ENCODE data around the gene HYLS1.

The HYLS1 gene

DNA sequence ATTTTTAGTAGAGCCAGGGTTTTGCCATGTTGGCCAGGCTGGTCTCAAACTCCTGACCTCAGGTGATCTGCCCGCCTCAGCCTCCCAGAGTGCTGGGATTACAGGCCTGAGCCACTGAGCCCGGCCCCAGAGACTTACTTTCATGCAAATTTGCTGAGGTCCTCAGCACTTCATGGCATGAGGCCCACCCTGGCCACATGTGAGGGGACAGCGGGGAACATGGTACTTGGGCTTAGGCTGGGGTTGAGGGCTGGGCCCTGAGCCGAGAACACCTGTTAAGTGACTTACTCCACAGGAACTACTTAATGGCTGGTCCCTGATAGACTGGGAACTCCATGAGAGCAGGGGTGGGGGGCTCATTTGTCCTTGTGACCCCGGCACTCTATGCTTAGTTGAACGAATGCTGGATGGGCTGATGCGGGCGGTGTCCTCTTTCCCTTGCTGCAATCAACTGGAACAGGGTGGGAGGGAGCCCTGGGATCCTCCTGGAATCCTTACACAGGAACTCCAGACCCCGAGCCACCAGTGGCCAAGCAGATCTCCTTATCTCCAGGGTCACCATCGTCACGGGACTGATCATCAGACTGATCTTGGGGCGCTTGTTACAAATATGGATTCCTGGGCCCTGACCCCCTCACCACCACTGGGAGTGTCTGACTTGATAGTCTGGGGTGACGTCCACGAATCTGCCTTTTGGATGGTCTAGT is 59.4 kb downstream of the HYLS1 start:
- Histone ChIP-seq H2AFZ (ENCODE audit: low read length) (no peak overlapping the region), H3K9me3 (replicated peaks; ENCODE audit: insufficient read depth, low read length) (no peaks in the 10 kb centered on the region), H3K79me2 (ENCODE audit: low read length) (no peaks in the 10 kb centered on the region), H3K4me3 (ENCODE audit: low read length) (no peak overlapping the region), H3K27me3 (replicated peaks; ENCODE audit: insufficient read depth, low read length) (no peaks in the 10 kb centered on the region), H3K4me2 (ENCODE audit: low read depth, low read length) (no peak overlapping the region), H4K20me1 (ENCODE audit: insufficient read depth, low read length) (no peaks in the 10 kb centered on the region), H3K4me1 (ENCODE audit: low read length) (peaks cover 5% of the 10 kb centered on the region), H3K9ac (ENCODE audit: low read length) (no peak overlapping the region), H3F3A (ENCODE audit: insufficient read depth, low read length) (no peaks in the 10 kb centered on the region), H3K36me3 (replicated peaks; ENCODE audit: insufficient read depth, low read length) (no peaks in the 10 kb centered on the region), H3K27ac (ENCODE audit: low read length) (no peak overlapping the region), H3K9me2 (replicated peaks; ENCODE audit: insufficient read depth, low read length) (no peaks in the 10 kb centered on the region)
- DNase-seq, result no peak
- TF ChIP-seq EZH2phosphoT487 (IDR thresholded peaks at IDR 0.05; ENCODE audit: low read length) (no peak), EZH2 (optimal IDR thresholded peaks at IDR 0.05; ENCODE audit: low read depth, low read length) (no peak)
- TF ChIP-seq, protein P1, sequence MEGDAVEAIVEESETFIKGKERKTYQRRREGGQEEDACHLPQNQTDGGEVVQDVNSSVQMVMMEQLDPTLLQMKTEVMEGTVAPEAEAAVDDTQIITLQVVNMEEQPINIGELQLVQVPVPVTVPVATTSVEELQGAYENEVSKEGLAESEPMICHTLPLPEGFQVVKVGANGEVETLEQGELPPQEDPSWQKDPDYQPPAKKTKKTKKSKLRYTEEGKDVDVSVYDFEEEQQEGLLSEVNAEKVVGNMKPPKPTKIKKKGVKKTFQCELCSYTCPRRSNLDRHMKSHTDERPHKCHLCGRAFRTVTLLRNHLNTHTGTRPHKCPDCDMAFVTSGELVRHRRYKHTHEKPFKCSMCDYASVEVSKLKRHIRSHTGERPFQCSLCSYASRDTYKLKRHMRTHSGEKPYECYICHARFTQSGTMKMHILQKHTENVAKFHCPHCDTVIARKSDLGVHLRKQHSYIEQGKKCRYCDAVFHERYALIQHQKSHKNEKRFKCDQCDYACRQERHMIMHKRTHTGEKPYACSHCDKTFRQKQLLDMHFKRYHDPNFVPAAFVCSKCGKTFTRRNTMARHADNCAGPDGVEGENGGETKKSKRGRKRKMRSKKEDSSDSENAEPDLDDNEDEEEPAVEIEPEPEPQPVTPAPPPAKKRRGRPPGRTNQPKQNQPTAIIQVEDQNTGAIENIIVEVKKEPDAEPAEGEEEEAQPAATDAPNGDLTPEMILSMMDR (IDR thresholded peaks at IDR 0.05; ENCODE audit: low read length), result no peak

DNA sequence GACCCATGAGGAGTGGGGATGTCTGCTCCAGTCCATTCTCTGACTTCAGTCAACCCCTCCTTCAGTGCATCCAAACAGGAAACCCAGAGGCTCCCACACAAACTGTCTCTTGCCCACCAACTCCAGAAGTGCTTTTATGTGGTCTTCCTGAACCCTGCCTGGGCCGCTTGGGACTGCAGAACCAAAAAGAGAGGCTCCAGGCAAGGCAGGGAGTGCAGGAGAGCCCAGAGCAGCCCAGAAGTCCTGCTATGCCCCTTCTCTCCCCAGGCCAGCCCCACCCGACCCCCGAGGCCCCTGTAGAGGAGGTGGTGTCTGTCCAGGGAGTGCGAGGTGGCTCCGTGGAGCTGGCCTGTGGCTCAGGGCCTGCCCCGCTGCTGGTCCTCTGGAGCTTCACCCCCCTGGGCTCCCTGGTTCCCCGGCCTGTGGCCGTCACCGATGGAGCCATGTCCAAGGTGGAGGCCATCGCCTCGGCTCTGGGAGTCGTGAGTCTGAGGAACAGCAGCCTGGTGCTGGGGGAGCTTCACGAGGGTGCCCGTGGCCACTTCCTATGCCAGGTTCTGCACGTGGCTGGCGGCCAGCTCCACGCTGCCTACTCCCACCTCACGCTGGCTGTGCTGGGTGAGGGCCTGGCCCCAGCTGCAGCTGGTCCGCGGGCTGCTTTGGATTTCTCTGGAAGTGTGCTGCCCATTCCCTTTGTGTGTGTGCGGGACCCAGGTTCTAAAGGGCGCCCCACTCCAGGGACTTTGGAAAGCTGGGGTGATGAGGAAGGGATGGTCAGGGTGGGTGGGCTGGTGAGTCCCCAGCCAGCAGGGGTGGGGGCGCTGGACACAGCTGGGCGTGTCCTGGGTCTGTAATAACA is 60.2 kb downstream of the HYLS1 start:
- no peak overlapping the region for H3K4me2 ChIP-seq (ENCODE audit: low read depth, low read length)
- no peak overlapping the region for H3K27ac ChIP-seq (ENCODE audit: low read length)
- no peaks in the 10 kb centered on the region for H3K9me3 ChIP-seq (replicated peaks; ENCODE audit: insufficient read depth, low read length)
- H4K20me1 ChIP-seq (ENCODE audit: insufficient read depth, low read length), result no peaks in the 10 kb centered on the region
- DNase-seq, result no peak
- no peaks in the 10 kb centered on the region for H3K4me1 ChIP-seq (ENCODE audit: low read length)
- TF ChIP-seq EZH2phosphoT487 (IDR thresholded peaks at IDR 0.05; ENCODE audit: low read length) (no peak), EZH2 (optimal IDR thresholded peaks at IDR 0.05; ENCODE audit: low read depth, low read length) (no peak)
- TF ChIP-seq, protein P1 (IDR thresholded peaks at IDR 0.05; ENCODE audit: low read length), result no peak
- no peak overlapping the region for H3K9ac ChIP-seq (ENCODE audit: low read length)
- no peaks in the 10 kb centered on the region for H3K27me3 ChIP-seq (replicated peaks; ENCODE audit: insufficient read depth, low read length)
- H3K9me2 ChIP-seq (replicated peaks; ENCODE audit: insufficient read depth, low read length), result no peaks in the 10 kb centered on the region
- no peaks in the 10 kb centered on the region for H3F3A ChIP-seq (ENCODE audit: insufficient read depth, low read length)
- H3K4me3 ChIP-seq (ENCODE audit: low read length), result no peak overlapping the region
- H3K79me2 ChIP-seq (ENCODE audit: low read length), result no peaks in the 10 kb centered on the region
- H3K36me3 ChIP-seq (replicated peaks; ENCODE audit: insufficient read depth, low read length), result no peaks in the 10 kb centered on the region
- H2AFZ ChIP-seq (ENCODE audit: low read length), result no peak overlapping the region

DNA sequence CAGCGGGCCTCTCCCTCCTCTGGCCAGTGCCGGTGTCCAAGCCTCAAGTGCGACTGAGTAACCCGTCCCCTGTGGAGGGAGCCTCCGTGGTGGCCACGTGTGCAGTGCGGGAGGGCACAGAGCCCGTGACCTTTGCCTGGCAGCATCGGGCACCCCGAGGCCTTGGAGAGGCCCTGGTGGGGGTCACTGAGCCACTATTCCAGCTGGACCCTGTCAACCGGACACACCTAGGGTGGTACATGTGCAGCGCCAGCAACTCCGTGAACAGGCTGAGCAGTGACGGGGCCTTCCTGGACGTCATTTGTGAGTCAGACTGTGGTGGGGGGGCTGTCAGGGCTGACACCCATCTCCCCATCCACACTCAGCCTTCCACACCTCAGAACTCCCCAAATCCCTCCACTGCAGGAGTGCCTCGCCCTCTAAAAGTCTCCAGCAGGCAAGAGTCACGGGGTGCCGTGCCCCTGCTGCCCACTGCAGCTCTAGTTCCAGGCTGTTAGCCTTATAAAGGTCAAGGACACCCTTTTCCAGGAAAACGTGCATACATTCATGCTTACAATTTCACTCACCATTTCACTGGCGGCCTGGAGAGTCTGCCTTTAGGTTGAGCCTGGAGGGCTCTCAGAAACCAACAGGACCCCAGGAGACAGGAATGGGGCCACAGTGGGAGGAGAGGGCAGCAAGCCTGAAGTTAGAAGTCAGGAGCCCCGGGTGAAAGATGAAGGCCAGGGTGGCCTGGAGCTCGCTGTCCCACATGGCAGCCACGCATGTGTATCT is 61.0 kb downstream of the HYLS1 start:
- Histone ChIP-seq H3K9me2 (replicated peaks; ENCODE audit: insufficient read depth, low read length) (no peaks in the 10 kb centered on the region), H3F3A (ENCODE audit: insufficient read depth, low read length) (no peaks in the 10 kb centered on the region), H4K20me1 (ENCODE audit: insufficient read depth, low read length) (no peaks in the 10 kb centered on the region), H3K4me1 (ENCODE audit: low read length) (no peaks in the 10 kb centered on the region), H3K79me2 (ENCODE audit: low read length) (no peaks in the 10 kb centered on the region), H3K4me2 (ENCODE audit: low read depth, low read length) (no peak overlapping the region), H3K27me3 (replicated peaks; ENCODE audit: insufficient read depth, low read length) (no peaks in the 10 kb centered on the region), H3K27ac (ENCODE audit: low read length) (no peak overlapping the region), H3K36me3 (replicated peaks; ENCODE audit: insufficient read depth, low read length) (no peaks in the 10 kb centered on the region), H3K9me3 (replicated peaks; ENCODE audit: insufficient read depth, low read length) (no peaks in the 10 kb centered on the region), H2AFZ (ENCODE audit: low read length) (no peak overlapping the region), H3K4me3 (ENCODE audit: low read length) (no peak overlapping the region), H3K9ac (ENCODE audit: low read length) (no peak overlapping the region)
- DNase-seq, result no peak
- TF ChIP-seq EZH2 (optimal IDR thresholded peaks at IDR 0.05; ENCODE audit: low read depth, low read length), result no peak
- TF ChIP-seq, protein P1 (IDR thresholded peaks at IDR 0.05; ENCODE audit: low read length), result no peak

Measured in MM.1S (cell line).